Peyer's patch (tissue), 4 donors: ENCODE results near the gene NAGLU. TPM values are rescaled to one million over a fixed set of nuclear protein-coding genes. Genes with fewer than 3 reads are reported as not detected.

Experiments used
- DNase-seq, 3 donors: peaks; one replicate each; pipeline ENCODE4 v3.0.0-alpha.2; 2017 to 2019
- H3K27ac ChIP-seq, 4 donors: fragments of 200-600 bp; sonication (generic); one replicate each; pipeline ENCODE4 v1.5.1; 2016 to 2019
- H3K27me3 ChIP-seq, 2 donors: fragments of 200-600 bp; sonication (generic); one replicate each; pipeline ENCODE4 v1.5.1; 2019
- H3K36me3 ChIP-seq, 3 donors: fragments of 200-600 bp; sonication (generic); one replicate each; pipeline ENCODE4 v1.5.1; 2016 to 2019
- H3K4me1 ChIP-seq, 4 donors: fragments of 200-600 bp; sonication (generic); one replicate each; pipeline ENCODE4 v1.5.1; 2016 to 2019
- H3K4me3 ChIP-seq, 4 donors: fragments of 200-600 bp; sonication (generic); 1 replicate in 3 of 4; 2 replicates in 1 of 4; pipeline ENCODE4 v1.5.1; 2016 to 2019; ENCODE audit warnings: mild to moderate bottlenecking in 1 of 4
- H3K9me3 ChIP-seq, 4 donors: fragments of 200-600 bp; sonication (generic); one replicate each; pipeline ENCODE4 v1.5.1; 2016 to 2019; ENCODE audit warnings: mild to moderate bottlenecking in 1 of 4
- POLR2A ChIP-seq, 2 donors: fragments of 450-650 bp; IDR thresholded peaks; one replicate each; pipeline ENCODE4 v1.5.1; 2017; ENCODE audit warnings: antibody characterized with exemption in 2 of 2, mild to moderate bottlenecking in 2 of 2, moderate library complexity in 2 of 2
- total RNA-seq, 4 donors: library from RNA; depleted of rRNA; stranded (reverse); fragments of >200 nt; gene quantifications; one replicate each; pipeline ENCODE4 v1.1.0, GENCODE V29; 2016
- TF ChIP-seq, protein P1 (sequence below), 6 experiments: fragments of 450-650 bp in 4 of 6; fragments of 200-600 bp in 2 of 6; sonication (generic) in 1 of 6; IDR thresholded peaks; one replicate each; pipeline ENCODE4 v1.5.1; 2017 to 2019; ENCODE audit warnings: antibody characterized with exemption in 6 of 6, mild to moderate bottlenecking in 3 of 6, moderate library complexity in 1 of 6

Gene NAGLU
- total RNA-seq, 4 donors from 2014 or later: 12.4 to 79.2 (median 62.7) TPM

DNA sequence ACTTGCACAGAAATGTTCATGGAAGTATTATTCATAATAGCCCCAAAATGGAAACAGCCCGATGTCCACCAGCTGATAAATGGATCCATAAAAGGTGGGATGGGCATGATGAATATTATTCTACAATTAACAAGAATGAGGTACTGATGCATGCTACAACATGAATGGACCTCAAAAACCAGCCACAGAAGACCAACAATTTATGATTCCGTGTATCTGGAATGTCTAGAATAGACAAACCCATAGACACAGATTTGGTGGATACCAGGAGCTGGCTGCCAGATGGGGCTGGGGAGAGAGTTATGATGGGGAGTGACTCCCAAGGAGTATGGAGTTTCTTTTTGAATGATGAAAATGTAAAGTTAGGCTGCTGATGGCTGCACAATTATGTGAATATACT lies 10.8 kb upstream of the NAGLU start:
- Histone ChIP-seq H3K27me3 (no peaks in the 10 kb centered on the region), H3K4me1 (peaks cover 0 to 47% (median 10%) of the 10 kb centered on the region in 4 donors), H3K27ac (no peak overlapping the region), H3K4me3 (no peak overlapping the region), H3K36me3 (peaks cover 0 to 15% (median 0%) of the 10 kb centered on the region in 3 donors), H3K9me3 (no peaks in the 10 kb centered on the region)
- DNase-seq: no peak
- TF ChIP-seq, protein P1, sequence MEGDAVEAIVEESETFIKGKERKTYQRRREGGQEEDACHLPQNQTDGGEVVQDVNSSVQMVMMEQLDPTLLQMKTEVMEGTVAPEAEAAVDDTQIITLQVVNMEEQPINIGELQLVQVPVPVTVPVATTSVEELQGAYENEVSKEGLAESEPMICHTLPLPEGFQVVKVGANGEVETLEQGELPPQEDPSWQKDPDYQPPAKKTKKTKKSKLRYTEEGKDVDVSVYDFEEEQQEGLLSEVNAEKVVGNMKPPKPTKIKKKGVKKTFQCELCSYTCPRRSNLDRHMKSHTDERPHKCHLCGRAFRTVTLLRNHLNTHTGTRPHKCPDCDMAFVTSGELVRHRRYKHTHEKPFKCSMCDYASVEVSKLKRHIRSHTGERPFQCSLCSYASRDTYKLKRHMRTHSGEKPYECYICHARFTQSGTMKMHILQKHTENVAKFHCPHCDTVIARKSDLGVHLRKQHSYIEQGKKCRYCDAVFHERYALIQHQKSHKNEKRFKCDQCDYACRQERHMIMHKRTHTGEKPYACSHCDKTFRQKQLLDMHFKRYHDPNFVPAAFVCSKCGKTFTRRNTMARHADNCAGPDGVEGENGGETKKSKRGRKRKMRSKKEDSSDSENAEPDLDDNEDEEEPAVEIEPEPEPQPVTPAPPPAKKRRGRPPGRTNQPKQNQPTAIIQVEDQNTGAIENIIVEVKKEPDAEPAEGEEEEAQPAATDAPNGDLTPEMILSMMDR (IDR thresholded peaks at IDR 0.05): no peak
- TF ChIP-seq POLR2A (IDR thresholded peaks at IDR 0.05): no peak

DNA sequence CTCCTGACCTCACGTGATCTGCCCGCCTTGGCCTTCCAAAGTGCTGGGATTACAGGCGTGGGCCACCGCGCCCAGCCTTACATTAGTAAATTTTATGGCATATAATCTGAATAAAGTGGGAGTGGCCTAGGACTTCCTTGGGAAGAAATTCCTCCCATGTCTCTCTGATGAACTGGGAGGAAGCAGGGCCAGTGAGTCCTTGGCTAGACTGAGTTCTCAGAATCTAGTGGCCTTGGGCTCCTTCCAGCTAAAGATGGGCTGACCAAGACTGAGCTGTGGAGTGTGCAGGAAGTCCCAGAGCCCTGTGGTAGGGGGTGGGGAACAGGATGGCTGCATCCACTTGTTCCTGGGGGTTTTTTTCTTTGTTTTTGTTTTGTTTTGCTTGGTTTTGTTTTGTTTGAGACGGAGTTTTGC lies 10.0 kb upstream of the NAGLU start:
- no peak overlapping the region for H3K4me3 ChIP-seq
- H3K9me3 ChIP-seq: no peaks in the 10 kb centered on the region
- no peaks in the 10 kb centered on the region for H3K27me3 ChIP-seq
- H3K27ac ChIP-seq: peak overlapping the region in 2 of 4 donors; percentile 28 to 51
- no peak for DNase-seq
- H3K4me1 ChIP-seq: peaks cover 0 to 42% (median 10%) of the 10 kb centered on the region in 4 donors
- TF ChIP-seq POLR2A (IDR thresholded peaks at IDR 0.05): no peak
- TF ChIP-seq, protein P1 (IDR thresholded peaks at IDR 0.05): no peak
- peaks cover 0 to 13% (median 0%) of the 10 kb centered on the region in 3 donors for H3K36me3 ChIP-seq

DNA sequence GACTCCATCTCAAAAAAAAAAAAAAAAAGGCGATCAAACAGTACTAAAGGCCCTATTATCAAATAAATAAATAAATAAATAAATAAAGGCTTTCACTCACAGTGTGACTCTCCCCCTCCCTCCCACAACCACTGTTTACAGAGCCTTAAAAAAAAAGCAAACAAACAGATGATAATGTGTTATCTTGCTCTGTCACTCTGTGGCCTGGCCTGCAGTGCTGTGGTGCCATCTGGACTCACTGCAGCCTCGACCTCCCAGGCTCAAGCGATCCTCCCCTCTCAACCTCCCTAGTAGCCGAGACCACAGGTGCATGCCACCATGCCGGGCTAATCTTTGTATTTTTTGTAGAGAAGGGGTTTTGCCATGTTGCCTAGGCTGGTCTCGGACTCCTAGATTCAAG lies 8.1 kb upstream of the NAGLU start:
- H3K36me3 ChIP-seq: no peaks in the 10 kb centered on the region
- H3K4me1 ChIP-seq: peaks cover 0 to 33% (median 11%) of the 10 kb centered on the region in 4 donors
- no peak overlapping the region for H3K27ac ChIP-seq
- no peak overlapping the region for H3K4me3 ChIP-seq
- no peaks in the 10 kb centered on the region for H3K9me3 ChIP-seq
- no peaks in the 10 kb centered on the region for H3K27me3 ChIP-seq
- no peak for DNase-seq
- TF ChIP-seq, protein P1 (IDR thresholded peaks at IDR 0.05): no peak
- TF ChIP-seq POLR2A (IDR thresholded peaks at IDR 0.05): no peak

DNA sequence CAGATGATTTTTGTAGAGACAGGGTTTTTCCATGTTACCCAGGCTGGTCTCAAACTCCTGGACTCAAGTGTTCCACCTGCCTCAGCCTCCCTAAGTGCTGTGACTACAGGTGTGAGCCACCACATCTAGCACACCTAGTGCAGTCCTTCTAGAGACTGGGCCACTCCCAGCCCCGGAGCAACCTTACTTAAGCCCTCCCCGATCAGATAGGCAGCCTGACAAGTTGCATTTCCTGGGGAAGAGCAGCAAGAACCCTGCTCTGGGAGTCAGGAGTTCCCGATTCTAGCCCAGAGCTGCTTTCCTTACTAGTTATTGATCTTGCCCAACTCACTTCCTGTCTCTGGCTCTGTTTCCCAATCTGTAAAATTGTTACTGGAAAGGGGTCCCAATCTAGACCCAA lies 7.0 kb upstream of the NAGLU start:
- H3K27ac ChIP-seq: no peak overlapping the region
- H3K27me3 ChIP-seq: no peaks in the 10 kb centered on the region
- DNase-seq: no peak
- TF ChIP-seq, protein P1 (IDR thresholded peaks at IDR 0.05): no peak
- TF ChIP-seq POLR2A (IDR thresholded peaks at IDR 0.05): no peak
- no peak overlapping the region for H3K4me3 ChIP-seq
- H3K9me3 ChIP-seq: no peaks in the 10 kb centered on the region
- H3K4me1 ChIP-seq: peaks cover 0 to 30% (median 11%) of the 10 kb centered on the region in 4 donors
- no peaks in the 10 kb centered on the region for H3K36me3 ChIP-seq

DNA sequence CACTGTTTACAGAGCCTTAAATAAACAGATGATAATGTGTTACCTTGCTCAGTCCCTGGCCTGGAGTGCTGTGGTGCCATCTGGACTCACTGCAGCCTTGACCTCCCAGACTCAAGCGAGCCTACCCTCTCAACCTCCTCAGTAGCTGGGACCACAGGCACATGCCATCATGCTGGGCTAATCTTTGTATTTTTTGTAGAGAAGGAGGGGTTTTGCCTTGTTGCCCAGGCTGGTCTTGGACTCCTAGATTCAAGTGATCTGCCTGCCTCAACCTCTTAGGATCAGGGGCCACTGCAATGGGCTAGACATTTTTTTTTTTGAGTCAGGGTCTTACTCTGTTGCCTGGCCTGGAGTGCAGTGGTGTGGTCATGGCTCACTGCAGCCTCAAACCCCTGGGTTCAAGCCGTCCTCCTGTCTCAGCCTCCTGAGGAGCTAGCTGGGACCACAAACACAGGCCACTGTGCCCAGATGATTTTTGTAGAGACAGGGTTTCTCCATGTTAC lies 5.0 kb upstream of the NAGLU start:
- Histone ChIP-seq H3K27ac (peak overlapping the region in 3 of 4 donors; percentile 77 to 97 (median 85)), H3K4me3 (no peak overlapping the region), H3K27me3 (no peaks in the 10 kb centered on the region), H3K36me3 (no peaks in the 10 kb centered on the region), H3K9me3 (no peaks in the 10 kb centered on the region), H3K4me1 (peaks cover 0 to 34% (median 13%) of the 10 kb centered on the region in 4 donors)
- DNase-seq: no peak
- no peak for TF ChIP-seq POLR2A (IDR thresholded peaks at IDR 0.05)

DNA sequence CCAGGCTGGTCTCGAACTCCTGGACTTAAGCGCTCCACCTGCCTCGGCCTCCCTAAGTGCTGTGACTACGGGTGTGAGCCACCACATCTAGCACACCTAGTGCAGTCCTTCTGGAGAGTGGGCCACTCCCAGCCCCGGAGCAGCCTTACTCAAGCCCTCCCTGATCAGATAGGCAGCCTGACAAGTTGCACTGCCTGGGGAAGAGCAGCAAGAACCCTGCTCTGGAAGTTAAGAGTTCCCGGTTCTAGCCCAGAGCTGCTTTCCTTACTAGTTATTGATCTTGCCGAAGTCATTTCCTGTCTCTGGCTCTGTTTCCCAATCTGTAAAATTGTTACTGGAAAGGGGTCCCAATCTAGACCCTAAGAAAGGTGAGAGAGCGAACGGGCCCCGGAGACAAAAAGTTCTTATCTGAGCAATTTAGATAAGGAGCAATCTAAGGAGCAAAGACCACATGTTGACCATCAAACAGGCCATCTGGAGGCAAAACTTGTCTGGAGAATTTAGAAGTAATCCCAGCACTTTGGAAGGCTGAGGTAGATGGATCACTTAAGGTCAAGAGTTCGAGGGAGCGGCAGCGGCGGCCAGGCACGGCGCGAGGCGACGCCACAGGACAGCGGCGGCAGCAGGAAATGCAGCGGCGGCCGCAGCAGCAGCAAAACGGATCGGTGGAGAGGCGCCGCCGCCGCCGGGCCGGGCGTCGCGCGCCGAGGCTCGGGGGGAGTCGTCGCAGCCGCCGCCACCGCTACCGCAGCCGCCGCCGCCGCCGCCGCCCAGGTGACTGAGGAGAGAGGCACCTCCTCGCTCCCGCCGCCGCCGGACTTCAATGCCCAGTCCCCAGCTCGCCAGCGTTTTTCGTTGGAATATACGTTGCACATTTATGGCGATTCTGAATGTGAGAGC lies 4.3 kb upstream of the NAGLU start:
- H3K36me3 ChIP-seq: no peaks in the 10 kb centered on the region
- no peaks in the 10 kb centered on the region for H3K27me3 ChIP-seq
- peak overlapping the region; percentile 77 to 97 (median 81) for H3K27ac ChIP-seq
- TF ChIP-seq, protein P1 (IDR thresholded peaks at IDR 0.05): peak in 5 of 6 experiments; percentile 46 to 75 (median 68)
- peak; percentile 13 to 65 for TF ChIP-seq POLR2A (IDR thresholded peaks at IDR 0.05)
- H3K4me1 ChIP-seq: peaks cover 0 to 28% (median 11%) of the 10 kb centered on the region in 4 donors
- H3K4me3 ChIP-seq: peak overlapping the region; percentile 45 to 69 (median 58)
- H3K9me3 ChIP-seq: no peaks in the 10 kb centered on the region
- peak; percentile 68 to 86 (median 83) for DNase-seq
